Caco-2 (cell line): Measurements from ENCODE around the gene CPAMD8. TPM values are rescaled to one million over a fixed set of nuclear protein-coding genes. Genes with fewer than 3 reads are reported as not detected.

Source experiments
- BruUV-seq: library from RNA; stranded (reverse); fragments of 400-500 nt; replicated peaks from 2 replicates; lab custom pipeline; 2021; lab: Mats Ljungman, UMichigan
- CTCF ChIA-PET: fragments of 300-600 bp; sonication (Branson Sonifier 250); formaldehyde crosslinking; loops from one replicate; lab custom pipeline; 2022; ENCODE audit warnings: antibody characterized with exemption; lab: Charles Lee
- POLR2A ChIA-PET: fragments of 300-600 bp; sonication (Branson Sonifier 250); formaldehyde crosslinking; loops from one replicate; lab custom pipeline; 2022; ENCODE audit warnings: antibody characterized with exemption; lab: Charles Lee
- DNase-seq, 2 experiments: peaks; one replicate each; pipeline versions ENCODE4 v3.0.0 to v3.0.0-alpha.2; 2020 to 2022
- H3K27me3 ChIP-seq: replicated peaks from 2 replicates; pipeline ENCODE4 v1.6.0; 2011; ENCODE audit warnings: low read length; ENCODE audit not compliant: control insufficient read depth, insufficient read depth
- H3K36me3 ChIP-seq: 2 replicates; pipeline ENCODE4 v1.5.1; 2011; ENCODE audit warnings: low read length; ENCODE audit not compliant: control insufficient read depth, insufficient read depth
- H3K4me1 ChIP-seq: fragments of 250-450 bp; sonication (Bioruptor Pico); 2 replicates; pipeline ENCODE4 v1.5.1; 2020; ENCODE audit warnings: mild to moderate bottlenecking
- H3K4me3 ChIP-seq: 2 replicates; pipeline ENCODE4 v1.5.1; 2011; ENCODE audit warnings: low read depth, mild to moderate bottlenecking, control low read depth, low read length
- H3K9me3 ChIP-seq: fragments of 250-450 bp; sonication (Bioruptor Pico); 2 replicates; pipeline ENCODE4 v1.5.1; 2020; ENCODE audit warnings: mild to moderate bottlenecking, moderate library complexity
- H3K27ac Mint-ChIP-seq: one replicate; pipeline ENCODE4 v1.8.0; 2022; ENCODE audit warnings: mixed read lengths; ENCODE audit not compliant: unreplicated experiment
- H3K27me3 Mint-ChIP-seq: one replicate; pipeline ENCODE4 v1.8.0; 2022; ENCODE audit warnings: mixed read lengths; ENCODE audit not compliant: insufficient read depth, unreplicated experiment
- H3K36me3 Mint-ChIP-seq: one replicate; pipeline ENCODE4 v1.8.0; 2022; ENCODE audit warnings: mild to moderate bottlenecking, mixed read lengths; ENCODE audit not compliant: insufficient read depth, unreplicated experiment
- H3K4me1 Mint-ChIP-seq: one replicate; pipeline ENCODE4 v1.8.0; 2022; ENCODE audit warnings: low read depth, mixed read lengths; ENCODE audit not compliant: unreplicated experiment
- H3K4me3 Mint-ChIP-seq: one replicate; pipeline ENCODE4 v1.8.0; 2022; ENCODE audit warnings: mild to moderate bottlenecking, moderate library complexity, mixed read lengths; ENCODE audit not compliant: unreplicated experiment
- H3K9me3 Mint-ChIP-seq: one replicate; pipeline ENCODE4 v1.8.0; 2022; ENCODE audit warnings: mixed read lengths; ENCODE audit not compliant: unreplicated experiment
- CTCF ChIP-seq, 2 experiments: fragments of 200-600 bp in 1 of 2; IDR thresholded peaks; 1 replicate in 1 of 2; 2 replicates in 1 of 2; pipeline versions ENCODE4 v1.5.1 to v1.8.0; 2011 to 2022; ENCODE audit warnings: antibody characterized with exemption in 1 of 2, control low read depth in 1 of 2, inconsistent platforms in 1 of 2, low read depth in 1 of 2, low read length in 1 of 2, mild to moderate bottlenecking in 1 of 2, moderate library complexity in 1 of 2; ENCODE audit not compliant: insufficient read depth in 1 of 2, severe bottlenecking in 1 of 2, unreplicated experiment in 1 of 2
- intact Hi-C: fragments of 100-400 bp; cut with micrococcal nuclease; formaldehyde crosslinking; loops from one replicate; pipeline ENCODE4 v1.10.0; 2022; ENCODE audit not compliant: unreplicated experiment
- total RNA-seq: library from RNA; stranded (reverse); gene quantifications from 2 replicates; pipeline ENCODE4 v1.2.3, GENCODE V29; 2022

CPAMD8 gene
- total RNA-seq, 1 experiment from 2014 or later: 1.1 TPM

GRCh38 chr19:16861011-16861410 is 165.6 kb downstream of the CPAMD8 start:
- BruUV-seq: no TSS peak
- no peaks in the 10 kb centered on the region for H3K27me3 Mint-ChIP-seq
- Histone ChIP-seq H3K27me3 (no peaks in the 10 kb centered on the region), H3K36me3 (0 out of 2 replicates have a peak, but pooled peaks cover 1% of the 10 kb centered on the region), H3K9me3 (no peaks in the 10 kb centered on the region), H3K4me3 (no peak overlapping the region), H3K4me1 (no peaks in the 10 kb centered on the region)
- H3K9me3 Mint-ChIP-seq: no peaks in the 10 kb centered on the region
- H3K27ac Mint-ChIP-seq: no peak overlapping the region
- no peak for TF ChIP-seq CTCF (IDR thresholded peaks at IDR 0.05; ENCODE audit: insufficient read depth in 1 of 2, low read depth in 1 of 2, low read length in 1 of 2, severe bottlenecking in 1 of 2, unreplicated experiment in 1 of 2)
- ChIA-PET CTCF (no interaction called here), POLR2A (no interaction called here)
- no peak overlapping the region for H3K4me3 Mint-ChIP-seq
- DNase-seq: no peak
- no peaks in the 10 kb centered on the region for H3K4me1 Mint-ChIP-seq
- H3K36me3 Mint-ChIP-seq: peaks cover 43% of the 10 kb centered on the region
- intact Hi-C loops: no loop called here

- Histone ChIP-seq H3K4me3 (no peak overlapping the region), H3K27me3 (no peaks in the 10 kb centered on the region), H3K36me3 (0 out of 2 replicates have a peak, but pooled peaks cover 1% of the 10 kb centered on the region), H3K9me3 (no peaks in the 10 kb centered on the region), H3K4me1 (no peaks in the 10 kb centered on the region)
- Mint-ChIP-seq H3K36me3 (peaks cover 36% of the 10 kb centered on the region), H3K27me3 (no peaks in the 10 kb centered on the region), H3K4me3 (no peak overlapping the region), H3K9me3 (no peaks in the 10 kb centered on the region), H3K27ac (no peak overlapping the region), H3K4me1 (no peaks in the 10 kb centered on the region)
- BruUV-seq: no TSS peak
- TF ChIP-seq CTCF (IDR thresholded peaks at IDR 0.05; ENCODE audit: insufficient read depth in 1 of 2, low read depth in 1 of 2, low read length in 1 of 2, severe bottlenecking in 1 of 2, unreplicated experiment in 1 of 2): no peak
- ChIA-PET POLR2A (no interaction called here), CTCF (no interaction called here)
- no peak for DNase-seq
- intact Hi-C loops: no loop called here
Observed at GRCh38 chr19:16860118-16860517, 166.5 kb downstream of the CPAMD8 start.

- BruUV-seq: no TSS peak
- no peak for DNase-seq
- Mint-ChIP-seq H3K9me3 (no peaks in the 10 kb centered on the region), H3K27me3 (no peaks in the 10 kb centered on the region), H3K4me3 (no peak overlapping the region), H3K4me1 (no peaks in the 10 kb centered on the region), H3K27ac (no peak overlapping the region), H3K36me3 (peaks cover 40% of the 10 kb centered on the region)
- ChIA-PET POLR2A (no interaction called here), CTCF (no interaction called here)
- H3K4me1 ChIP-seq: no peaks in the 10 kb centered on the region
- 0 out of 2 replicates have a peak, but pooled peaks cover 1% of the 10 kb centered on the region for H3K36me3 ChIP-seq
- H3K4me3 ChIP-seq: no peak overlapping the region
- no peaks in the 10 kb centered on the region for H3K27me3 ChIP-seq
- TF ChIP-seq CTCF (IDR thresholded peaks at IDR 0.05; ENCODE audit: insufficient read depth in 1 of 2, low read depth in 1 of 2, low read length in 1 of 2, severe bottlenecking in 1 of 2, unreplicated experiment in 1 of 2): no peak
- H3K9me3 ChIP-seq: no peaks in the 10 kb centered on the region
- intact Hi-C loops: no loop called here
Observed at GRCh38 chr19:16859626-16860025, 167.0 kb downstream of the CPAMD8 start.
